HG03378 (cell line): ENCODE data around the gene RSPH10B2.
A peak's percentile ranks its signal among the peaks of the same experiment; 100 is the strongest.
"Not testable (repeated sequence)": the region's sequence is repeated elsewhere in the genome, so short reads cannot be mapped to it uniquely, and the experiment has no call there.

Source experiments
- ATAC-seq: cut with Tn5 transposase; IDR thresholded peaks from one replicate; pipeline ENCODE4 v1.9.1; 2021; ENCODE audit warnings: mild to moderate bottlenecking, moderate library complexity; ENCODE audit not compliant: unreplicated experiment

The RSPH10B2 gene

GRCh38 chr7:6781581-6781980 lies 27.7 kb downstream of the RSPH10B2 start:
- ATAC-seq = not testable (repeated sequence)

GRCh38 chr7:6789353-6789752 lies 35.5 kb downstream of the RSPH10B2 start:
- not testable (repeated sequence) for ATAC-seq

GRCh38 chr7:6792113-6792872 lies 38.4 kb downstream of the RSPH10B2 start:
- ATAC-seq = not testable (repeated sequence)

GRCh38 chr7:6794276-6794675 lies 40.4 kb downstream of the RSPH10B2 start:
- not testable (repeated sequence) for ATAC-seq

- not testable (repeated sequence) for ATAC-seq
Observed at GRCh38 chr7:6797218-6797617, 43.3 kb downstream of the RSPH10B2 start.

GRCh38 chr7:6798047-6798446 lies 44.1 kb downstream of the RSPH10B2 start:
- not testable (repeated sequence) for ATAC-seq

- not testable (repeated sequence) for ATAC-seq
Observed at GRCh38 chr7:6799887-6800286, 46.0 kb downstream of the RSPH10B2 start.

GRCh38 chr7:6800331-6800730 lies 46.4 kb downstream of the RSPH10B2 start:
- not testable (repeated sequence) for ATAC-seq

GRCh38 chr7:6807393-6807918 lies 53.6 kb downstream of the RSPH10B2 start:
- ATAC-seq = not testable (repeated sequence)

GRCh38 chr7:6807959-6808358 lies 54.1 kb downstream of the RSPH10B2 start:
- not testable (repeated sequence) for ATAC-seq

GRCh38 chr7:6813011-6813410 lies 59.1 kb downstream of the RSPH10B2 start:
- not testable (repeated sequence) for ATAC-seq

GRCh38 chr7:6815470-6815869 lies 61.6 kb downstream of the RSPH10B2 start:
- not testable (repeated sequence) for ATAC-seq

GRCh38 chr7:6821622-6822021 lies 67.7 kb downstream of the RSPH10B2 start:
- not testable (repeated sequence) for ATAC-seq

GRCh38 chr7:6825236-6826125 lies 71.6 kb downstream of the RSPH10B2 start:
- ATAC-seq = peak; percentile 39

GRCh38 chr7:6826151-6826550 lies 72.2 kb downstream of the RSPH10B2 start, which contains the start of gene CCZ1B:
CCZ1B (minus strand) TSS chr7:6826275; CDS start chr7:6826197, 78 bp downstream.
- peak; percentile 95 for ATAC-seq

GRCh38 chr7:6827180-6827579 lies 73.3 kb downstream of the RSPH10B2 start:
- not testable (repeated sequence) for ATAC-seq

- not testable (repeated sequence) for ATAC-seq
Observed at GRCh38 chr7:6829616-6830015, 75.7 kb downstream of the RSPH10B2 start.

- not testable (repeated sequence) for ATAC-seq
Observed at GRCh38 chr7:6830026-6830425, 76.1 kb downstream of the RSPH10B2 start.

- no peak for ATAC-seq
Observed at GRCh38 chr7:6831018-6831725, 77.3 kb downstream of the RSPH10B2 start.

GRCh38 chr7:6833636-6834035 lies 79.7 kb downstream of the RSPH10B2 start:
- no peak for ATAC-seq

GRCh38 chr7:6835521-6835920 lies 81.6 kb downstream of the RSPH10B2 start:
- not testable (repeated sequence) for ATAC-seq
